ENCODE measurements around the gene EIF4E. TPM values are rescaled to one million over a fixed set of nuclear protein-coding genes. Genes with fewer than 3 reads are reported as not detected.

The EIF4E gene
- polyA plus RNA-seq, 1 donor (not counting 4 experiments of a cell fraction or from before 2014, with no cell fraction given) = 150 TPM

DNA sequence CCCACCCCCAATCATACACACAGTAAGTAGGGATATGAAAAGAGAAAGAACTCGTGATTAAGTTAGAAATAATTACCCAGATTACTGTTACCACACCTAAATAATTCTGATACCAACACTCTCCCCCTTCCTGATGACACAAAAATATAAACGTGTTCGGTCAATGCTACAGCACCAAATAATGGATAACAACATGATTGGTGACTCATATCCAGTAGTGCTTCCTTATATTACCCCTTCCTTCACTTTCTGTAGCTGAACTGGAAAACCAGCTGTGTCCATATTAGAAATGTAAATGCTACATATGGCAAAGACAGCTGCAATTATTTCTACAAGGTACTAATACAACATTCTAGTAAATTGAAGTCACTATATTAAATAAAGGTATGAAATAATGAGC is 20.8 kb downstream of the EIF4E start:
- dilution Hi-C loops (cut with MboI; ENCODE audit: extremely low pct_ligation_motif_present, low sequenced_read_pairs) = no loop called here
- peaks cover 3% of the 10 kb centered on the region for H3K9me1 ChIP-seq (ENCODE audit: control insufficient read depth, extremely low read depth, insufficient read depth, low read length)
- H3K36me3 ChIP-seq (ENCODE audit: control insufficient read depth in 2 of 2, extremely low read depth in 1 of 2, insufficient read depth in 2 of 2, low read length in 2 of 2) = peaks cover 0 to 14% of the 10 kb centered on the region in 2 experiments
- H3K4me1 ChIP-seq (ENCODE audit: control insufficient read depth, extremely low read depth, insufficient read depth, low read length) = peaks cover 42% of the 10 kb centered on the region
- H2AFZ ChIP-seq (ENCODE audit: control insufficient read depth, low read length) = no peak overlapping the region
- no peaks in the 10 kb centered on the region for H3K9me3 ChIP-seq (ENCODE audit: control insufficient read depth, low read depth, low read length)
- H3K79me2 ChIP-seq (ENCODE audit: control insufficient read depth, insufficient read depth, low read length) = peaks cover 99% of the 10 kb centered on the region
- peak overlapping the region; percentile 68 for H3K4me2 ChIP-seq (ENCODE audit: control insufficient read depth, extremely low read depth, insufficient read depth, low read depth, low read length)
- no peak for DNase-seq (ENCODE audit: low read depth, low spot score)
- no peak for TF ChIP-seq EZH2 (IDR thresholded peaks at IDR 0.05; ENCODE audit: low read length)
- TF ChIP-seq, protein P1, sequence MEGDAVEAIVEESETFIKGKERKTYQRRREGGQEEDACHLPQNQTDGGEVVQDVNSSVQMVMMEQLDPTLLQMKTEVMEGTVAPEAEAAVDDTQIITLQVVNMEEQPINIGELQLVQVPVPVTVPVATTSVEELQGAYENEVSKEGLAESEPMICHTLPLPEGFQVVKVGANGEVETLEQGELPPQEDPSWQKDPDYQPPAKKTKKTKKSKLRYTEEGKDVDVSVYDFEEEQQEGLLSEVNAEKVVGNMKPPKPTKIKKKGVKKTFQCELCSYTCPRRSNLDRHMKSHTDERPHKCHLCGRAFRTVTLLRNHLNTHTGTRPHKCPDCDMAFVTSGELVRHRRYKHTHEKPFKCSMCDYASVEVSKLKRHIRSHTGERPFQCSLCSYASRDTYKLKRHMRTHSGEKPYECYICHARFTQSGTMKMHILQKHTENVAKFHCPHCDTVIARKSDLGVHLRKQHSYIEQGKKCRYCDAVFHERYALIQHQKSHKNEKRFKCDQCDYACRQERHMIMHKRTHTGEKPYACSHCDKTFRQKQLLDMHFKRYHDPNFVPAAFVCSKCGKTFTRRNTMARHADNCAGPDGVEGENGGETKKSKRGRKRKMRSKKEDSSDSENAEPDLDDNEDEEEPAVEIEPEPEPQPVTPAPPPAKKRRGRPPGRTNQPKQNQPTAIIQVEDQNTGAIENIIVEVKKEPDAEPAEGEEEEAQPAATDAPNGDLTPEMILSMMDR (optimal IDR thresholded peaks at IDR 0.05 in 1 of 3, IDR thresholded peaks at IDR 0.05 in 1 of 3, conservative IDR thresholded peaks at IDR 0.05 in 1 of 3; ENCODE audit: extremely low read depth in 1 of 3, insufficient read depth in 2 of 3, low read length in 3 of 3) = no peak
- peak; percentile 53 for FAIRE-seq
- peaks cover 26% of the 10 kb centered on the region for H4K20me1 ChIP-seq (ENCODE audit: control insufficient read depth, extremely low read depth, insufficient read depth, low read length)
- H3K27me3 ChIP-seq (ENCODE audit: control insufficient read depth, extremely low read depth, insufficient read depth, low read length) = no peaks in the 10 kb centered on the region
- H3K27ac ChIP-seq (ENCODE audit: control insufficient read depth, insufficient read depth, low read length) = peak overlapping the region; percentile 62
- H3K4me3 ChIP-seq (ENCODE audit: control insufficient read depth in 2 of 3, extremely low read depth in 1 of 3, insufficient read depth in 2 of 3, low read depth in 1 of 3, low read length in 3 of 3) = peak overlapping the region in 1 of 3 experiments; percentile 6
- H3K9ac ChIP-seq (ENCODE audit: control insufficient read depth, extremely low read depth, insufficient read depth, low read length) = no peak overlapping the region

DNA sequence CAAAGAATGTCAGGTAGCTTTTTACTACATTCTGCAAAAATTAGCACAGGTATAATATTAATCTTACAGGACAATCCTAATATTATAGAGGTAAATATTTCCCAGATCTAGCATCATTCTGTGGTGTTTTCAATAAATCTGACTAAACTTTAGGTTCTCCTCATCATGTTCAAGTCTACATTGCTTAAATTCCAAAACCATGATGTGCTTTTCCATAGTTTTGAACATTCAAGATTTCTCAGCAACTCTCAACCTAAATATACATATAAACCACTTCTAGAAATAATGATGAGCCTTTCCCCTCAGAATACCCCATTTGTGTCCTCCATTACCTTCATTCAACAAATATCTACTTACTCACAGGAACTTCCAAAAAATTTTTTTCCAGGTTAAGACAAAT is 23.1 kb downstream of the EIF4E start:
- TF ChIP-seq, protein P1 (optimal IDR thresholded peaks at IDR 0.05 in 1 of 3, IDR thresholded peaks at IDR 0.05 in 1 of 3, conservative IDR thresholded peaks at IDR 0.05 in 1 of 3; ENCODE audit: extremely low read depth in 1 of 3, insufficient read depth in 2 of 3, low read length in 3 of 3) = no peak
- TF ChIP-seq EZH2 (IDR thresholded peaks at IDR 0.05; ENCODE audit: low read length) = no peak
- Histone ChIP-seq H3K9me3 (ENCODE audit: control insufficient read depth, low read depth, low read length) (no peaks in the 10 kb centered on the region), H2AFZ (ENCODE audit: control insufficient read depth, low read length) (no peak overlapping the region), H3K9ac (ENCODE audit: control insufficient read depth, extremely low read depth, insufficient read depth, low read length) (no peak overlapping the region), H4K20me1 (ENCODE audit: control insufficient read depth, extremely low read depth, insufficient read depth, low read length) (peaks cover 30% of the 10 kb centered on the region), H3K4me3 (ENCODE audit: control insufficient read depth in 2 of 3, extremely low read depth in 1 of 3, insufficient read depth in 2 of 3, low read depth in 1 of 3, low read length in 3 of 3) (no peak overlapping the region), H3K9me1 (ENCODE audit: control insufficient read depth, extremely low read depth, insufficient read depth, low read length) (peaks cover 3% of the 10 kb centered on the region), H3K27me3 (ENCODE audit: control insufficient read depth, extremely low read depth, insufficient read depth, low read length) (no peaks in the 10 kb centered on the region), H3K36me3 (ENCODE audit: control insufficient read depth in 2 of 2, extremely low read depth in 1 of 2, insufficient read depth in 2 of 2, low read length in 2 of 2) (peaks cover 3 to 16% of the 10 kb centered on the region in 2 experiments), H3K4me1 (ENCODE audit: control insufficient read depth, extremely low read depth, insufficient read depth, low read length) (peaks cover 42% of the 10 kb centered on the region), H3K4me2 (ENCODE audit: control insufficient read depth, extremely low read depth, insufficient read depth, low read depth, low read length) (no peak overlapping the region), H3K27ac (ENCODE audit: control insufficient read depth, insufficient read depth, low read length) (no peak overlapping the region), H3K79me2 (ENCODE audit: control insufficient read depth, insufficient read depth, low read length) (peaks cover 99% of the 10 kb centered on the region)
- DNase-seq (ENCODE audit: low read depth, low spot score) = no peak
- no peak for FAIRE-seq
- dilution Hi-C loops (cut with MboI; ENCODE audit: extremely low pct_ligation_motif_present, low sequenced_read_pairs) = no loop called here
